ENCODE measurements around the gene PVR.

Gene PVR

GRCh38 chr19:44701228-44701627 lies 57.5 kb downstream of the PVR start:
- TF ChIP-seq ZFP30 (CRISPR knock-in tag; IDR thresholded peaks at IDR 0.05): no peak
- no peak for TF ChIP-seq CREB5 (CRISPR knock-in tag; IDR thresholded peaks at IDR 0.05; ENCODE audit: low read depth)
- no peak for TF ChIP-seq CSDC2 (CRISPR knock-in tag; IDR thresholded peaks at IDR 0.05)
- no peak for TF ChIP-seq ZNF8 (CRISPR knock-in tag; IDR thresholded peaks at IDR 0.05)
- no peak for TF ChIP-seq TCF4 (CRISPR knock-in tag; IDR thresholded peaks at IDR 0.05; ENCODE audit: borderline replicate concordance)
- TF ChIP-seq ESRRG (CRISPR knock-in tag; IDR thresholded peaks at IDR 0.05): no peak
- no peak for TF ChIP-seq ZNF70 (CRISPR knock-in tag; IDR thresholded peaks at IDR 0.05)
- no peak for TF ChIP-seq BACH2 (CRISPR knock-in tag; IDR thresholded peaks at IDR 0.05; ENCODE audit: borderline replicate concordance)
- no peak for TF ChIP-seq ZC3H10 (CRISPR knock-in tag; IDR thresholded peaks at IDR 0.05)
- TF ChIP-seq CSRNP3 (CRISPR knock-in tag; IDR thresholded peaks at IDR 0.05): no peak
- no peak for TF ChIP-seq OSR1 (CRISPR knock-in tag; IDR thresholded peaks at IDR 0.05)
- no peak for TF ChIP-seq ZNF565 (CRISPR knock-in tag; conservative IDR thresholded peaks at IDR 0.05; ENCODE audit: low read depth)
- no peak for TF ChIP-seq RARB (CRISPR knock-in tag; IDR thresholded peaks at IDR 0.05)
- no peak for TF ChIP-seq ISL1 (CRISPR knock-in tag; IDR thresholded peaks at IDR 0.05)
- no peak for TF ChIP-seq GLIS3 (CRISPR knock-in tag; IDR thresholded peaks at IDR 0.05)
- TF ChIP-seq PPARA (CRISPR knock-in tag; IDR thresholded peaks at IDR 0.05; ENCODE audit: borderline replicate concordance): no peak
- TF ChIP-seq TOX (CRISPR knock-in tag; IDR thresholded peaks at IDR 0.05; ENCODE audit: borderline replicate concordance): no peak
- TF ChIP-seq SNAI2 (CRISPR knock-in tag; IDR thresholded peaks at IDR 0.05): no peak
- no peak for TF ChIP-seq TSHZ2 (CRISPR knock-in tag; IDR thresholded peaks at IDR 0.05)
- no peak for ATAC-seq

GRCh38 chr19:44702551-44703176 lies 59.0 kb downstream of the PVR start:
- no peak for ATAC-seq
- TF ChIP-seq TOX (CRISPR knock-in tag; IDR thresholded peaks at IDR 0.05; ENCODE audit: borderline replicate concordance): no peak
- TF ChIP-seq TSHZ2 (CRISPR knock-in tag; IDR thresholded peaks at IDR 0.05): no peak
- no peak for TF ChIP-seq ZNF8 (CRISPR knock-in tag; IDR thresholded peaks at IDR 0.05)
- TF ChIP-seq CSDC2 (CRISPR knock-in tag; IDR thresholded peaks at IDR 0.05): no peak
- TF ChIP-seq ARNTL (CRISPR knock-in tag; IDR thresholded peaks at IDR 0.05; ENCODE audit: borderline replicate concordance, low read depth): no peak
- TF ChIP-seq ZFP3 (CRISPR knock-in tag; IDR thresholded peaks at IDR 0.05): no peak
- TF ChIP-seq RARB (CRISPR knock-in tag; IDR thresholded peaks at IDR 0.05): no peak

GRCh38 chr19:44703336-44704078 lies 59.8 kb downstream of the PVR start:
- no peak for ATAC-seq
- TF ChIP-seq RARB (CRISPR knock-in tag; IDR thresholded peaks at IDR 0.05): no peak
- no peak for TF ChIP-seq ZFP3 (CRISPR knock-in tag; IDR thresholded peaks at IDR 0.05)
- TF ChIP-seq TOX (CRISPR knock-in tag; IDR thresholded peaks at IDR 0.05; ENCODE audit: borderline replicate concordance): no peak
- TF ChIP-seq GLIS3 (CRISPR knock-in tag; IDR thresholded peaks at IDR 0.05): no peak
- TF ChIP-seq TCF4 (CRISPR knock-in tag; IDR thresholded peaks at IDR 0.05; ENCODE audit: borderline replicate concordance): no peak
- TF ChIP-seq ZNF565 (CRISPR knock-in tag; conservative IDR thresholded peaks at IDR 0.05; ENCODE audit: low read depth): no peak
- TF ChIP-seq ZC3H10 (CRISPR knock-in tag; IDR thresholded peaks at IDR 0.05): no peak
- TF ChIP-seq CSDC2 (CRISPR knock-in tag; IDR thresholded peaks at IDR 0.05): no peak
- no peak for TF ChIP-seq PPARA (CRISPR knock-in tag; IDR thresholded peaks at IDR 0.05; ENCODE audit: borderline replicate concordance)
- no peak for TF ChIP-seq OSR1 (CRISPR knock-in tag; IDR thresholded peaks at IDR 0.05)
- no peak for TF ChIP-seq PATZ1 (CRISPR knock-in tag; IDR thresholded peaks at IDR 0.05; ENCODE audit: borderline replicate concordance)
- TF ChIP-seq ZNF8 (CRISPR knock-in tag; IDR thresholded peaks at IDR 0.05): no peak
- TF ChIP-seq CREB5 (CRISPR knock-in tag; IDR thresholded peaks at IDR 0.05; ENCODE audit: low read depth): no peak

Measured in SK-N-SH treated with all-trans-retinoic acid at 6 μM for 48 hours (cell line).